Upper lobe of right lung (tissue), 1 donor: ENCODE data around the gene CRISPLD2. TPM values are rescaled to one million over a fixed set of nuclear protein-coding genes. Genes with fewer than 3 reads are reported as not detected.

ENCODE experiments used
- ATAC-seq: fragments of 200-7000 bp; cut with Tn5 transposase; one replicate; pipeline ENCODE4 v1.9.1; 2020; ENCODE audit warnings: mild to moderate bottlenecking, moderate library complexity
- DNase-seq: peaks from one replicate; pipeline ENCODE4 v3.0.0-alpha.2; 2020
- H3K27ac ChIP-seq: fragments of 200-600 bp; one replicate; pipeline ENCODE4 v1.8.0; 2022
- H3K27me3 ChIP-seq: fragments of 200-600 bp; one replicate; pipeline ENCODE4 v1.8.0; 2022; ENCODE audit warnings: mild to moderate bottlenecking
- H3K36me3 ChIP-seq: fragments of 200-600 bp; one replicate; pipeline ENCODE4 v1.8.0; 2022
- H3K4me1 ChIP-seq: fragments of 200-600 bp; one replicate; pipeline ENCODE4 v1.8.0; 2022
- H3K4me3 ChIP-seq: fragments of 200-600 bp; one replicate; pipeline ENCODE4 v1.8.0; 2022; ENCODE audit warnings: mild to moderate bottlenecking
- H3K9me3 ChIP-seq: fragments of 200-600 bp; one replicate; pipeline ENCODE4 v1.8.0; 2022
- CTCF ChIP-seq: fragments of 200-600 bp; IDR thresholded peaks from one replicate; pipeline ENCODE4 v1.8.0; 2022; ENCODE audit warnings: antibody characterized with exemption
- intact Hi-C: fragments of 100-400 bp; cut with DNase I; formaldehyde crosslinking; loops from one replicate; pipeline ENCODE4 v1.11.0; 2022
- total RNA-seq: library from RNA; stranded (reverse); fragmentation: NEBNext Ultra II Directional; extraction: Animal tissue kit (Norgen Biotek cat#: 25700); gene quantifications from one replicate; pipeline ENCODE4 v1.2.1, GENCODE V29; 2021
- donor health status: DM: no; HTN: yes; CAD: no; lungs with severe emphysema.

CRISPLD2 gene
- total RNA-seq, 1 donor from 2014 or later, result 61.9 TPM

- Histone ChIP-seq H3K27ac (no peak overlapping the region), H3K9me3 (no peaks in the 10 kb centered on the region), H3K4me1 (peaks cover 22% of the 10 kb centered on the region), H3K27me3 (no peaks in the 10 kb centered on the region), H3K4me3 (no peak overlapping the region), H3K36me3 (no peaks in the 10 kb centered on the region)
- DNase-seq (no peak), ATAC-seq (no peak)
- intact Hi-C loops, result no loop called here
- no peak for TF ChIP-seq CTCF
Measured at GRCh38 chr16:84916850-84917249, 97.1 kb downstream of the CRISPLD2 start.

GRCh38 chr16:84917492-84917891, 97.7 kb downstream of the CRISPLD2 start:
- DNase-seq (no peak), ATAC-seq (no peak)
- intact Hi-C loops, result no loop called here
- Histone ChIP-seq H3K27me3 (no peaks in the 10 kb centered on the region), H3K4me1 (peaks cover 29% of the 10 kb centered on the region), H3K9me3 (no peaks in the 10 kb centered on the region), H3K4me3 (no peak overlapping the region), H3K36me3 (no peaks in the 10 kb centered on the region), H3K27ac (no peak overlapping the region)
- no peak for TF ChIP-seq CTCF

- Histone ChIP-seq H3K9me3 (no peaks in the 10 kb centered on the region), H3K4me1 (peaks cover 32% of the 10 kb centered on the region), H3K27me3 (no peaks in the 10 kb centered on the region), H3K4me3 (no peak overlapping the region), H3K27ac (no peak overlapping the region), H3K36me3 (no peaks in the 10 kb centered on the region)
- ATAC-seq (no peak), DNase-seq (no peak)
- intact Hi-C loops, result no loop called here
- no peak for TF ChIP-seq CTCF
Measured at GRCh38 chr16:84918006-84918909, 98.5 kb downstream of the CRISPLD2 start.

- Histone ChIP-seq H3K27me3 (no peaks in the 10 kb centered on the region), H3K4me1 (peaks cover 25% of the 10 kb centered on the region), H3K4me3 (no peak overlapping the region), H3K27ac (no peak overlapping the region), H3K9me3 (no peaks in the 10 kb centered on the region), H3K36me3 (no peaks in the 10 kb centered on the region)
- intact Hi-C loops, result no loop called here
- TF ChIP-seq CTCF, result no peak
- no peak for DNase-seq
- no peak for ATAC-seq
Measured at GRCh38 chr16:84919269-84919668, 99.5 kb downstream of the CRISPLD2 start.

- Histone ChIP-seq H3K9me3 (no peaks in the 10 kb centered on the region), H3K27me3 (no peaks in the 10 kb centered on the region), H3K4me3 (no peak overlapping the region), H3K27ac (no peak overlapping the region), H3K36me3 (no peaks in the 10 kb centered on the region), H3K4me1 (peaks cover 20% of the 10 kb centered on the region)
- no peak for TF ChIP-seq CTCF
- DNase-seq, result no peak
- intact Hi-C loops, result no loop called here
- ATAC-seq, result no peak
Measured at GRCh38 chr16:84919708-84920107, 99.9 kb downstream of the CRISPLD2 start.
